Mesenchymal stem cell (in vitro differentiated cells and primary cell): Measurements from ENCODE around the gene JMJD6.

Experiments
- DNase-seq: peaks from one replicate; pipeline ENCODE4 v3.0.0-alpha.2; 2013
- H2AFZ ChIP-seq: one replicate; pipeline ENCODE4 v1.6.1; 2013; ENCODE audit warnings: low read depth, mild to moderate bottlenecking, control low read depth, inconsistent platforms, low read length, moderate library complexity
- H2AK5ac ChIP-seq: 2 replicates; pipeline ENCODE4 v1.6.1; 2013; ENCODE audit warnings: low read length, moderate library complexity, mild to moderate bottlenecking, inconsistent platforms; ENCODE audit not compliant: severe bottlenecking
- H2BK120ac ChIP-seq: one replicate; pipeline ENCODE4 v1.6.1; 2013; ENCODE audit warnings: low read depth, mild to moderate bottlenecking, inconsistent platforms, low read length, moderate library complexity
- H2BK12ac ChIP-seq, 2 experiments: one replicate each; pipeline ENCODE4 v1.6.1; 2013; ENCODE audit warnings: inconsistent platforms in 2 of 2, low read length in 2 of 2, mild to moderate bottlenecking in 2 of 2, moderate library complexity in 2 of 2, control low read depth in 1 of 2
- H2BK15ac ChIP-seq: one replicate; pipeline ENCODE4 v1.6.1; 2013; ENCODE audit warnings: mild to moderate bottlenecking, low read depth, inconsistent platforms; ENCODE audit not compliant: poor library complexity, severe bottlenecking
- H2BK5ac ChIP-seq: 2 replicates; pipeline ENCODE4 v1.6.1; 2013; ENCODE audit warnings: low read depth, mild to moderate bottlenecking, low read length, control low read depth, inconsistent platforms; ENCODE audit not compliant: poor library complexity, severe bottlenecking
- H3K14ac ChIP-seq, 2 experiments: one replicate each; pipeline ENCODE4 v1.6.1; 2013; ENCODE audit warnings: inconsistent platforms in 2 of 2, low read length in 2 of 2, control low read depth in 1 of 2, mild to moderate bottlenecking in 1 of 2, moderate library complexity in 1 of 2
- H3K18ac ChIP-seq, 2 experiments: one replicate each; pipeline ENCODE4 v1.6.1; 2013; ENCODE audit warnings: inconsistent platforms in 2 of 2, low read length in 2 of 2, control low read depth in 1 of 2, low read depth in 1 of 2, mild to moderate bottlenecking in 1 of 2
- H3K23ac ChIP-seq, 2 experiments: one replicate each; pipeline ENCODE4 v1.6.1; 2013; ENCODE audit warnings: inconsistent platforms in 2 of 2, low read length in 2 of 2, mild to moderate bottlenecking in 2 of 2, moderate library complexity in 2 of 2, control low read depth in 1 of 2
- H3K27ac ChIP-seq: 2 replicates; pipeline ENCODE4 v1.5.1; 2013; ENCODE audit warnings: mild to moderate bottlenecking, moderate library complexity, low read length, control low read depth, inconsistent platforms; ENCODE audit not compliant: poor library complexity, severe bottlenecking
- H3K27me3 ChIP-seq, 2 experiments: 2 replicates each; pipeline versions ENCODE4 v1.6.1 to v1.7.0; 2013; ENCODE audit warnings: low read length in 2 of 2, mild to moderate bottlenecking in 2 of 2, moderate library complexity in 2 of 2, control low read depth in 1 of 2, inconsistent platforms in 1 of 2; ENCODE audit not compliant: control insufficient read depth in 1 of 2, insufficient read depth in 1 of 2
- H3K36me3 ChIP-seq, 2 experiments: 2 replicates each; pipeline versions ENCODE4 v1.6.1 to v1.7.0; 2013; ENCODE audit warnings: low read length in 2 of 2, control low read depth in 1 of 2, inconsistent platforms in 1 of 2, low read depth in 1 of 2, mild to moderate bottlenecking in 1 of 2; ENCODE audit not compliant: insufficient read depth in 2 of 2, control insufficient read depth in 1 of 2
- H3K4ac ChIP-seq, 2 experiments: one replicate each; pipeline ENCODE4 v1.6.1; 2013; ENCODE audit warnings: inconsistent platforms in 2 of 2, low read length in 2 of 2, mild to moderate bottlenecking in 2 of 2, moderate library complexity in 2 of 2, control low read depth in 1 of 2, low read depth in 1 of 2
- H3K4me1 ChIP-seq: 2 replicates; pipeline ENCODE4 v1.6.1; 2013; ENCODE audit warnings: low read depth, low read length, control low read depth; ENCODE audit not compliant: control insufficient read depth, insufficient read depth
- H3K4me2 ChIP-seq: 2 replicates; pipeline ENCODE4 v1.6.1; 2013; ENCODE audit warnings: low read length, mild to moderate bottlenecking, inconsistent platforms; ENCODE audit not compliant: poor library complexity, severe bottlenecking
- H3K4me3 ChIP-seq, 2 experiments: 2 replicates each; pipeline versions ENCODE4 v1.5.1 to v1.7.0; 2013; ENCODE audit warnings: low read length in 2 of 2, mild to moderate bottlenecking in 2 of 2, control low read depth in 1 of 2, low read depth in 1 of 2; ENCODE audit not compliant: insufficient read depth in 1 of 2
- H3K79me1 ChIP-seq: replicated peaks from 2 replicates; pipeline ENCODE4 v1.6.1; 2013; ENCODE audit warnings: mild to moderate bottlenecking, control low read depth, low read length, inconsistent platforms; ENCODE audit not compliant: poor library complexity, severe bottlenecking
- H3K9ac ChIP-seq: 2 replicates; pipeline ENCODE4 v1.7.0; 2013; ENCODE audit warnings: mild to moderate bottlenecking, low read length, moderate library complexity
- H3K9me3 ChIP-seq: 2 replicates; pipeline ENCODE4 v1.7.0; 2013; ENCODE audit warnings: mild to moderate bottlenecking, low read length; ENCODE audit not compliant: control insufficient read depth
- H4K8ac ChIP-seq: one replicate; pipeline ENCODE4 v1.6.1; 2013; ENCODE audit warnings: inconsistent platforms, mild to moderate bottlenecking, low read length, moderate library complexity
- H4K91ac ChIP-seq: one replicate; pipeline ENCODE4 v1.6.1; 2013; ENCODE audit warnings: mild to moderate bottlenecking, low read length, inconsistent platforms
- WGBS: methylation state at CpG from one replicate; pipeline ENCODE4 v1.1.7; 2013; ENCODE audit warnings: mixed read lengths; 5-methylcytosine and 5-hydroxymethylcytosine counted together

JMJD6 gene

GRCh38 chr17:76676629-76677028, 49.8 kb downstream of the JMJD6 start:
- Histone ChIP-seq H3K9ac (no peak overlapping the region), H3K27me3 (no peaks in the 10 kb centered on the region), H2BK15ac (no peak overlapping the region), H4K8ac (no peak overlapping the region), H3K18ac (no peak overlapping the region), H3K36me3 (peaks cover 46 to 61% of the 10 kb centered on the region in 2 experiments), H3K14ac (no peak overlapping the region), H3K4me2 (no peak overlapping the region), H4K91ac (no peak overlapping the region), H2BK5ac (no peak overlapping the region), H2AFZ (no peak overlapping the region), H3K4ac (no peak overlapping the region), H3K4me3 (no peak overlapping the region), H3K23ac (no peak overlapping the region), H2BK120ac (no peak overlapping the region), H3K79me1 (peaks cover 11% of the 10 kb centered on the region), H3K4me1 (peaks cover 5% of the 10 kb centered on the region), H2AK5ac (no peak overlapping the region), H3K9me3 (no peaks in the 10 kb centered on the region), H2BK12ac (no peak overlapping the region), H3K27ac (no peak overlapping the region)
- 89% methylated on average over 6 of the region's 6 CpGs for WGBS
- DNase-seq = no peak

GRCh38 chr17:76675648-76676047, 50.8 kb downstream of the JMJD6 start:
- no peak overlapping the region for H4K91ac ChIP-seq
- H2AFZ ChIP-seq = no peak overlapping the region
- H3K18ac ChIP-seq = no peak overlapping the region
- no peak overlapping the region for H2BK120ac ChIP-seq
- no peaks in the 10 kb centered on the region for H3K27me3 ChIP-seq
- H3K4me3 ChIP-seq = no peak overlapping the region
- no peak for DNase-seq
- H3K9me3 ChIP-seq = no peaks in the 10 kb centered on the region
- H2BK12ac ChIP-seq = no peak overlapping the region
- no peak overlapping the region for H3K14ac ChIP-seq
- peaks cover 6% of the 10 kb centered on the region for H3K79me1 ChIP-seq
- H3K27ac ChIP-seq = no peak overlapping the region
- H2BK5ac ChIP-seq = no peak overlapping the region
- no peak overlapping the region for H3K9ac ChIP-seq
- H3K23ac ChIP-seq = no peak overlapping the region
- H3K4ac ChIP-seq = no peak overlapping the region
- peaks cover 38 to 57% of the 10 kb centered on the region in 2 experiments for H3K36me3 ChIP-seq
- no peak overlapping the region for H3K4me2 ChIP-seq
- H4K8ac ChIP-seq = no peak overlapping the region
- no peak overlapping the region for H2BK15ac ChIP-seq
- H3K4me1 ChIP-seq = peaks cover 9% of the 10 kb centered on the region
- 96% methylated on average over 6 of the region's 6 CpGs for WGBS
- H2AK5ac ChIP-seq = no peak overlapping the region

- Histone ChIP-seq H3K27ac (no peak overlapping the region), H2AFZ (no peak overlapping the region), H3K4me1 (peaks cover 9% of the 10 kb centered on the region), H4K8ac (peak overlapping the region; percentile 39), H3K4me2 (no peak overlapping the region), H3K4me3 (no peak overlapping the region), H3K9me3 (no peaks in the 10 kb centered on the region), H3K27me3 (no peaks in the 10 kb centered on the region), H3K36me3 (peaks cover 38 to 52% of the 10 kb centered on the region in 2 experiments), H3K14ac (no peak overlapping the region), H3K4ac (no peak overlapping the region), H2BK12ac (no peak overlapping the region), H4K91ac (no peak overlapping the region), H2BK120ac (no peak overlapping the region), H3K23ac (no peak overlapping the region), H2BK5ac (no peak overlapping the region), H2BK15ac (no peak overlapping the region), H3K79me1 (peaks cover 6% of the 10 kb centered on the region), H2AK5ac (no peak overlapping the region), H3K18ac (no peak overlapping the region), H3K9ac (no peak overlapping the region)
- no peak for DNase-seq
- 98% methylated on average over 5 of the region's 5 CpGs for WGBS
These were observed 51.8 kb downstream of the JMJD6 start for GRCh38 chr17:76674600-76674999.

GRCh38 chr17:76673729-76674128, 52.7 kb downstream of the JMJD6 start:
- no peak overlapping the region for H3K14ac ChIP-seq
- H2BK5ac ChIP-seq = no peak overlapping the region
- 64% methylated on average over 4 of the region's 5 CpGs for WGBS

More at GRCh38 chr17:76673729-76674128, 52.7 kb downstream of the JMJD6 start:
- Histone ChIP-seq H3K23ac (no peak overlapping the region), H4K91ac (peak overlapping the region; percentile 55), H3K18ac (no peak overlapping the region), H3K9me3 (no peaks in the 10 kb centered on the region), H3K4me2 (no peak overlapping the region), H2BK120ac (no peak overlapping the region), H2AK5ac (no peak overlapping the region), H3K4me3 (no peak overlapping the region), H4K8ac (no peak overlapping the region), H2AFZ (no peak overlapping the region), H3K4ac (no peak overlapping the region), H3K27ac (no peak overlapping the region), H3K36me3 (peaks cover 34 to 45% of the 10 kb centered on the region in 2 experiments), H2BK15ac (no peak overlapping the region), H3K9ac (no peak overlapping the region), H3K79me1 (peaks cover 5% of the 10 kb centered on the region), H3K27me3 (no peaks in the 10 kb centered on the region), H3K4me1 (peaks cover 9% of the 10 kb centered on the region), H2BK12ac (peak overlapping the region in 1 of 2 experiments; percentile 47)
- DNase-seq = no peak
